SK-N-SH treated with all-trans-retinoic acid at 6 μM for 48 hours (cell line): Measurements from ENCODE around the gene TNRC6A.
A peak's percentile ranks its signal among the peaks of the same experiment; 100 is the strongest.

Source experiments
- ATAC-seq: fragments of 200-7000 bp; cut with Tn5 transposase; 3 replicates; pipeline ENCODE4 v1.9.1; 2020; ENCODE audit warnings: mild to moderate bottlenecking, moderate library complexity
- BACH2 ChIP-seq: fragments of 250-450 bp; sonication (Bioruptor Pico); IDR thresholded peaks from 2 replicates; pipeline ENCODE4 v1.9.0; 2021; ENCODE audit warnings: mild to moderate bottlenecking, borderline replicate concordance
- CSDC2 ChIP-seq: fragments of 250-450 bp; sonication (Bioruptor Pico); IDR thresholded peaks from 2 replicates; pipeline ENCODE4 v1.5.0; 2020; ENCODE audit warnings: mild to moderate bottlenecking, moderate library complexity
- ESRRG ChIP-seq: fragments of 250-450 bp; sonication (Bioruptor Pico); IDR thresholded peaks from 2 replicates; pipeline ENCODE4 v1.6.1; 2021; ENCODE audit warnings: mild to moderate bottlenecking
- GLIS3 ChIP-seq: fragments of 250-450 bp; sonication (Bioruptor Pico); IDR thresholded peaks from 2 replicates; pipeline ENCODE4 v1.5.0; 2020; ENCODE audit warnings: mild to moderate bottlenecking, moderate library complexity
- OSR1 ChIP-seq: fragments of 250-450 bp; sonication (Bioruptor Pico); IDR thresholded peaks from 2 replicates; pipeline ENCODE4 v1.8.0; 2022; ENCODE audit warnings: moderate library complexity, mild to moderate bottlenecking, inconsistent platforms
- PPARA ChIP-seq: fragments of 250-450 bp; sonication (Bioruptor Pico); IDR thresholded peaks from 2 replicates; pipeline ENCODE4 v1.5.0; 2020; ENCODE audit warnings: mild to moderate bottlenecking, borderline replicate concordance
- RARB ChIP-seq: fragments of 250-450 bp; sonication (Bioruptor Pico); IDR thresholded peaks from 2 replicates; pipeline ENCODE4 v1.8.0; 2021; ENCODE audit warnings: mild to moderate bottlenecking, moderate library complexity
- TCF4 ChIP-seq: fragments of 250-450 bp; sonication (Bioruptor Pico); IDR thresholded peaks from 2 replicates; pipeline ENCODE4 v1.8.0; 2021; ENCODE audit warnings: mild to moderate bottlenecking, moderate library complexity, borderline replicate concordance
- TOX ChIP-seq: fragments of 250-450 bp; sonication (Bioruptor Pico); IDR thresholded peaks from 2 replicates; pipeline ENCODE4 v1.8.0; 2021; ENCODE audit warnings: mild to moderate bottlenecking, moderate library complexity, borderline replicate concordance
- ZC3H10 ChIP-seq: fragments of 250-450 bp; sonication (Bioruptor Pico); IDR thresholded peaks from 2 replicates; pipeline ENCODE4 v1.5.1; 2021; ENCODE audit warnings: mild to moderate bottlenecking, moderate library complexity
- ZFP3 ChIP-seq: fragments of 250-450 bp; sonication (Bioruptor Pico); IDR thresholded peaks from 2 replicates; pipeline ENCODE4 v1.5.0; 2020; ENCODE audit warnings: mild to moderate bottlenecking, moderate library complexity
- ZFP30 ChIP-seq: fragments of 450-650 bp; formaldehyde crosslinking; IDR thresholded peaks from 2 replicates; pipeline ENCODE4 v1.5.0; 2022; ENCODE audit warnings: mild to moderate bottlenecking, moderate library complexity
- ZNF565 ChIP-seq: fragments of 450-650 bp; formaldehyde crosslinking; conservative IDR thresholded peaks from 2 replicates; pipeline ENCODE4 v1.5.0; 2020; ENCODE audit warnings: low read depth, mild to moderate bottlenecking, moderate library complexity
- ZNF70 ChIP-seq: fragments of 450-650 bp; formaldehyde crosslinking; IDR thresholded peaks from 2 replicates; pipeline ENCODE4 v1.5.0; 2020; ENCODE audit warnings: mild to moderate bottlenecking, moderate library complexity
- TF ChIP-seq, protein P1 (sequence below): fragments of 250-450 bp; sonication (Bioruptor Pico); IDR thresholded peaks from 2 replicates; pipeline ENCODE4 v1.5.1; 2020; ENCODE audit warnings: low read depth, mild to moderate bottlenecking, moderate library complexity
- TF ChIP-seq, protein P2 (sequence below): fragments of 250-450 bp; sonication (Bioruptor Pico); IDR thresholded peaks from 2 replicates; pipeline ENCODE4 v1.5.0; 2020; ENCODE audit warnings: mild to moderate bottlenecking, moderate library complexity
- TF ChIP-seq, protein P3 (sequence below): fragments of 250-450 bp; sonication (Bioruptor Pico); IDR thresholded peaks from 2 replicates; pipeline ENCODE4 v1.5.1; 2021; ENCODE audit warnings: mild to moderate bottlenecking, moderate library complexity
- TF ChIP-seq, protein P4 (sequence below): fragments of 250-450 bp; sonication (Bioruptor Pico); IDR thresholded peaks from 2 replicates; pipeline ENCODE4 v1.8.0; 2021; ENCODE audit warnings: low read depth, mild to moderate bottlenecking, moderate library complexity, borderline replicate concordance
- TF ChIP-seq, protein P5 (sequence below): fragments of 250-450 bp; sonication (Bioruptor Pico); IDR thresholded peaks from 2 replicates; pipeline ENCODE4 v1.8.0; 2020; ENCODE audit warnings: mild to moderate bottlenecking, moderate library complexity, borderline replicate concordance

The TNRC6A gene

DNA sequence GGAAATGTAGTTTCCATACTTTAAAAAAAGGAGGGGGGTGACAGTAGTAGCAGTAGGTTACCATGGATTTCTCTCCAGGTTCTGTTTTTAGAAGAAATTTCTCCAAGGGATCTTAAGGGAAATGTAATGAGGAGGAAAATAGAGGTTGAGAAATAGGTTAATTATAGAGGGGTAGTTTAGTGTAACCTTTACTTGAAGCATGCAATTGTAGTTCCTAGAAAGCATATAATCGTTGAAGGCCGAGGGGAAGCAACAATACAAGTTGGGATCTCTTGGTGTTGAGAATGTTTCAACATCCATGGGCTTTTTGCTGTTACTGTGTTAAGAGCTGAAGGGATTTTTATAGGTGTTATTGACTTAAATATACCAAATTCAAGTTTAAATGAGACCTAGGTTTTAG lies 25.1 kb downstream of the TNRC6A start:
- no peak for ATAC-seq
- TF ChIP-seq, protein P1, sequence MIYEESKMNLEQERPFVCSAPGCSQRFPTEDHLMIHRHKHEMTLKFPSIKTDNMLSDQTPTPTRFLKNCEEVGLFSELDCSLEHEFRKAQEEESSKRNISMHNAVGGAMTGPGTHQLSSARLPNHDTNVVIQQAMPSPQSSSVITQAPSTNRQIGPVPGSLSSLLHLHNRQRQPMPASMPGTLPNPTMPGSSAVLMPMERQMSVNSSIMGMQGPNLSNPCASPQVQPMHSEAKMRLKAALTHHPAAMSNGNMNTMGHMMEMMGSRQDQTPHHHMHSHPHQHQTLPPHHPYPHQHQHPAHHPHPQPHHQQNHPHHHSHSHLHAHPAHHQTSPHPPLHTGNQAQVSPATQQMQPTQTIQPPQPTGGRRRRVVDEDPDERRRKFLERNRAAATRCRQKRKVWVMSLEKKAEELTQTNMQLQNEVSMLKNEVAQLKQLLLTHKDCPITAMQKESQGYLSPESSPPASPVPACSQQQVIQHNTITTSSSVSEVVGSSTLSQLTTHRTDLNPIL = no peak
- TF ChIP-seq PPARA (CRISPR knock-in tag) = no peak
- no peak for TF ChIP-seq ESRRG
- TF ChIP-seq, all 23 proteins: peak for 0

DNA sequence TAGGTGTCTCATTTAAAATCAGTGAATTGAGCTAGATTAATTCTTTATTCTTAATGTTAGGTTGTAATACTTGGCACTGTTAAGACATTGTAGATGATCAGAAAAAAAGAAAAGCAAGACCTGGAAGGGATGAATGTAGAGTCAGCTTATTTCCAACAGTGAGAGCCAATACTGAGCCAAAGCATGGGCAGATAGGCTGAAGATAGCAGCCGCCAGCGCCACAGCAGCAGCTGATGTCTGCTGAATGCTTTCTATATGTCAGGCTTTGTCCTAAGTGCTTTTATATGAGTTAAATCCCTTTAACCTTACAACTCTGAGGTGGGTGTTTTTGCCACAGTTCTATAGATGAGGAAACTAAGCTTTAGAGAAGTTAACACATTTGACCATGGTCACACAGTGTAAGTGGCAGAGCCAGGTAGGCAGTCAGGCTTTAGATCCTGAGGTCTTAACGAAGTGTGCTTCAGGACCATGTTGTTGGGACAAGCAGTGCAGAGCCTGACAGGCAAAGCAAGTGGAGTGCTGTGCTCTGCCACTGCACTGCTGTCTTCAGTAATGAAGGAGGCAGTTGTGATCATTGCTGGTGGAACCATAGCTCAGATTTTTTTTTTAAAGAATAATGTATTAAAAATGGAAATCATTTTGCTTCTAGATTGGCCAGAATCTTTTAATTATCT lies 25.9 kb downstream of the TNRC6A start:
- no peak for TF ChIP-seq ZNF565
- no peak for TF ChIP-seq CSDC2 (CRISPR knock-in tag)
- TF ChIP-seq ZFP3 = no peak
- no peak for TF ChIP-seq OSR1 (CRISPR knock-in tag)
- no peak for TF ChIP-seq GLIS3
- TF ChIP-seq, protein P2, sequence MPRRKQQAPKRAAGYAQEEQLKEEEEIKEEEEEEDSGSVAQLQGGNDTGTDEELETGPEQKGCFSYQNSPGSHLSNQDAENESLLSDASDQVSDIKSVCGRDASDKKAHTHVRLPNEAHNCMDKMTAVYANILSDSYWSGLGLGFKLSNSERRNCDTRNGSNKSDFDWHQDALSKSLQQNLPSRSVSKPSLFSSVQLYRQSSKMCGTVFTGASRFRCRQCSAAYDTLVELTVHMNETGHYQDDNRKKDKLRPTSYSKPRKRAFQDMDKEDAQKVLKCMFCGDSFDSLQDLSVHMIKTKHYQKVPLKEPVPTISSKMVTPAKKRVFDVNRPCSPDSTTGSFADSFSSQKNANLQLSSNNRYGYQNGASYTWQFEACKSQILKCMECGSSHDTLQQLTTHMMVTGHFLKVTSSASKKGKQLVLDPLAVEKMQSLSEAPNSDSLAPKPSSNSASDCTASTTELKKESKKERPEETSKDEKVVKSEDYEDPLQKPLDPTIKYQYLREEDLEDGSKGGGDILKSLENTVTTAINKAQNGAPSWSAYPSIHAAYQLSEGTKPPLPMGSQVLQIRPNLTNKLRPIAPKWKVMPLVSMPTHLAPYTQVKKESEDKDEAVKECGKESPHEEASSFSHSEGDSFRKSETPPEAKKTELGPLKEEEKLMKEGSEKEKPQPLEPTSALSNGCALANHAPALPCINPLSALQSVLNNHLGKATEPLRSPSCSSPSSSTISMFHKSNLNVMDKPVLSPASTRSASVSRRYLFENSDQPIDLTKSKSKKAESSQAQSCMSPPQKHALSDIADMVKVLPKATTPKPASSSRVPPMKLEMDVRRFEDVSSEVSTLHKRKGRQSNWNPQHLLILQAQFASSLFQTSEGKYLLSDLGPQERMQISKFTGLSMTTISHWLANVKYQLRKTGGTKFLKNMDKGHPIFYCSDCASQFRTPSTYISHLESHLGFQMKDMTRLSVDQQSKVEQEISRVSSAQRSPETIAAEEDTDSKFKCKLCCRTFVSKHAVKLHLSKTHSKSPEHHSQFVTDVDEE (CRISPR knock-in tag) = no peak
- TF ChIP-seq, protein P1 = no peak
- ATAC-seq = peak; percentile 21; the same call in 2 of the 3 replicates

DNA sequence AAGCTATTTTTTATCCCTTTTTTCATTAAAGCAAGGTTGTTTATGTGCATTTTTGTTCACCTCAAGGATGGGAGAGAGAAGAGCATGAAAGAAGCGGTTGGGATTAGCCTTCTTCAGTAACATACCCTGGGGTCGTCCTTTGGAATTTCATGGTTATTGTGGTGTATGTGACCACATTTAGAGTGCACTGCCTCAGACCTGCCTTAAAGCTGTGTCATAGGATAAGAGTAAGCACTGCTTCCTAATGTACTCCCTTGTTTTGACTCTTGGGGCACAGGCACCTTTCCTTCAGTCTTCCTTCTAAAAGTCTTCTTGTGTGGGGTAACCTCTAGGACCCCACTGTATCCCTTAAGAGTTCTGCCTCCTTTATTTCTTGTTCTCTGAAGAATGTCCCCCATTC lies 28.9 kb downstream of the TNRC6A start:
- TF ChIP-seq GLIS3 = no peak
- TF ChIP-seq ZC3H10 (CRISPR knock-in tag) = no peak
- no peak for ATAC-seq

DNA sequence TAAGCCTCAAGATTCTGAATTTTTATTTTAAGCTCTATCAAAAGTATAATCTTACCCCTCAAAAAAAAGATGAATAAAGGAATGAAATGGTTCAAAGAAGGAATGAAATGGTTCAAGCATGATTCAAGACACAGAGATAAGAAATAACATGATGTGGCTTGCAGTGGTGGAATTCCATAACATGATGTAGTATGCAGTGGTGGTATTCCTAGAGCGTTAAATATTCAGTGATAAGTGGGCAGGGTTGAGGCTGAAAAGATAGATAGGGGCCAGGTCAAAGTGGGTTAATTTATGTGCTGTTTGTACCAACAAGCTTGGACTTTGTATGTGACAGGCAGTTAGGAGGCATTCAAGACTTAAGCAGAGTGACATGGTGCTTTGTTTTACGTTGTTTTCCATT lies 29.6 kb downstream of the TNRC6A start:
- no peak for TF ChIP-seq ZFP30 (CRISPR knock-in tag)
- no peak for TF ChIP-seq ZFP3
- TF ChIP-seq, protein P3, sequence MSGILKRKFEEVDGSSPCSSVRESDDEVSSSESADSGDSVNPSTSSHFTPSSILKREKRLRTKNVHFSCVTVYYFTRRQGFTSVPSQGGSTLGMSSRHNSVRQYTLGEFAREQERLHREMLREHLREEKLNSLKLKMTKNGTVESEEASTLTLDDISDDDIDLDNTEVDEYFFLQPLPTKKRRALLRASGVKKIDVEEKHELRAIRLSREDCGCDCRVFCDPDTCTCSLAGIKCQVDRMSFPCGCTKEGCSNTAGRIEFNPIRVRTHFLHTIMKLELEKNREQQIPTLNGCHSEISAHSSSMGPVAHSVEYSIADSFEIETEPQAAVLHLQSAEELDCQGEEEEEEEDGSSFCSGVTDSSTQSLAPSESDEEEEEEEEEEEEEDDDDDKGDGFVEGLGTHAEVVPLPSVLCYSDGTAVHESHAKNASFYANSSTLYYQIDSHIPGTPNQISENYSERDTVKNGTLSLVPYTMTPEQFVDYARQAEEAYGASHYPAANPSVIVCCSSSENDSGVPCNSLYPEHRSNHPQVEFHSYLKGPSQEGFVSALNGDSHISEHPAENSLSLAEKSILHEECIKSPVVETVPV (CRISPR knock-in tag) = no peak
- no peak for TF ChIP-seq ZNF70 (CRISPR knock-in tag)
- TF ChIP-seq RARB (CRISPR knock-in tag) = no peak
- TF ChIP-seq OSR1 (CRISPR knock-in tag) = no peak
- no peak for TF ChIP-seq TOX (CRISPR knock-in tag)
- TF ChIP-seq, protein P4, sequence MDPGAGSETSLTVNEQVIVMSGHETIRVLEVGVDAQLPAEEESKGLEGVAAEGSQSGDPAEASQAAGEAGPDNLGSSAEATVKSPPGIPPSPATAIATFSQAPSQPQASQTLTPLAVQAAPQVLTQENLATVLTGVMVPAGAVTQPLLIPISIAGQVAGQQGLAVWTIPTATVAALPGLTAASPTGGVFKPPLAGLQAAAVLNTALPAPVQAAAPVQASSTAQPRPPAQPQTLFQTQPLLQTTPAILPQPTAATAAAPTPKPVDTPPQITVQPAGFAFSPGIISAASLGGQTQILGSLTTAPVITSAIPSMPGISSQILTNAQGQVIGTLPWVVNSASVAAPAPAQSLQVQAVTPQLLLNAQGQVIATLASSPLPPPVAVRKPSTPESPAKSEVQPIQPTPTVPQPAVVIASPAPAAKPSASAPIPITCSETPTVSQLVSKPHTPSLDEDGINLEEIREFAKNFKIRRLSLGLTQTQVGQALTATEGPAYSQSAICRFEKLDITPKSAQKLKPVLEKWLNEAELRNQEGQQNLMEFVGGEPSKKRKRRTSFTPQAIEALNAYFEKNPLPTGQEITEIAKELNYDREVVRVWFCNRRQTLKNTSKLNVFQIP = no peak
- TF ChIP-seq, protein P1 = no peak
- TF ChIP-seq CSDC2 (CRISPR knock-in tag) = no peak
- TF ChIP-seq TCF4 (CRISPR knock-in tag) = no peak
- TF ChIP-seq ZNF565 = no peak
- TF ChIP-seq BACH2 (CRISPR knock-in tag) = no peak
- TF ChIP-seq PPARA (CRISPR knock-in tag) = no peak
- TF ChIP-seq, protein P5, sequence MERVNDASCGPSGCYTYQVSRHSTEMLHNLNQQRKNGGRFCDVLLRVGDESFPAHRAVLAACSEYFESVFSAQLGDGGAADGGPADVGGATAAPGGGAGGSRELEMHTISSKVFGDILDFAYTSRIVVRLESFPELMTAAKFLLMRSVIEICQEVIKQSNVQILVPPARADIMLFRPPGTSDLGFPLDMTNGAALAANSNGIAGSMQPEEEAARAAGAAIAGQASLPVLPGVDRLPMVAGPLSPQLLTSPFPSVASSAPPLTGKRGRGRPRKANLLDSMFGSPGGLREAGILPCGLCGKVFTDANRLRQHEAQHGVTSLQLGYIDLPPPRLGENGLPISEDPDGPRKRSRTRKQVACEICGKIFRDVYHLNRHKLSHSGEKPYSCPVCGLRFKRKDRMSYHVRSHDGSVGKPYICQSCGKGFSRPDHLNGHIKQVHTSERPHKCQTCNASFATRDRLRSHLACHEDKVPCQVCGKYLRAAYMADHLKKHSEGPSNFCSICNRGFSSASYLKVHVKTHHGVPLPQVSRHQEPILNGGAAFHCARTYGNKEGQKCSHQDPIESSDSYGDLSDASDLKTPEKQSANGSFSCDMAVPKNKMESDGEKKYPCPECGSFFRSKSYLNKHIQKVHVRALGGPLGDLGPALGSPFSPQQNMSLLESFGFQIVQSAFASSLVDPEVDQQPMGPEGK (CRISPR knock-in tag) = no peak
- TF ChIP-seq, all 23 proteins: peak for 0

More for the DNA sequence above, 29.6 kb downstream of the TNRC6A start:
- ATAC-seq = no peak
